Body of pancreas (tissue), 4 donors: ENCODE results near the gene PRCP.

Source experiments
- POLR2A ChIP-seq, 3 donors: fragments of 450-650 bp; IDR thresholded peaks; one replicate each; pipeline ENCODE4 v1.6.1; 2016; ENCODE audit warnings: antibody characterized with exemption in 3 of 3, mild to moderate bottlenecking in 2 of 3
- TF ChIP-seq, protein P1 (sequence below), 7 experiments: fragments of 450-650 bp in 4 of 7; fragments of 200-600 bp in 3 of 7; sonication (generic) in 3 of 7; IDR thresholded peaks; one replicate each; pipeline ENCODE4 v1.5.1; 2016 to 2019; ENCODE audit warnings: antibody characterized with exemption in 7 of 7

DNA sequence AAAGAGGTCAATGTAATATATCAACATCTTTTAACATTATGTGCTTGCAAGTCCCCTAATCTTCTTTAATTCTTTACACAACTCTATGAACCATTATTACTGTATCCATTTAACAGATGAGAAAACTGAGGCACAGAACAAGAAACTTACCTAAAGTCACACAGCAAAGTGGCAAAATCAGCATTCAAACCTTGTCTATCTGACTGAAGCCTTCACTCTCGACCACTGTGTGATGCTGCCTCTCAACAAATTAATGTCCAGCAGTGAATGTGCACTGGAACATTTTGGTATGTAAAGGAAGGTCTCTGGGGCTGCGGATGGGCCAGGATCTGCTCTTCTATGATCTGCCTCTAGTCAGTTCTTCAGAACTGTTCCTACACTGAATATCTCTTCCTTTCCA, 42.1 kb downstream of the PRCP start:
- TF ChIP-seq, protein P1, sequence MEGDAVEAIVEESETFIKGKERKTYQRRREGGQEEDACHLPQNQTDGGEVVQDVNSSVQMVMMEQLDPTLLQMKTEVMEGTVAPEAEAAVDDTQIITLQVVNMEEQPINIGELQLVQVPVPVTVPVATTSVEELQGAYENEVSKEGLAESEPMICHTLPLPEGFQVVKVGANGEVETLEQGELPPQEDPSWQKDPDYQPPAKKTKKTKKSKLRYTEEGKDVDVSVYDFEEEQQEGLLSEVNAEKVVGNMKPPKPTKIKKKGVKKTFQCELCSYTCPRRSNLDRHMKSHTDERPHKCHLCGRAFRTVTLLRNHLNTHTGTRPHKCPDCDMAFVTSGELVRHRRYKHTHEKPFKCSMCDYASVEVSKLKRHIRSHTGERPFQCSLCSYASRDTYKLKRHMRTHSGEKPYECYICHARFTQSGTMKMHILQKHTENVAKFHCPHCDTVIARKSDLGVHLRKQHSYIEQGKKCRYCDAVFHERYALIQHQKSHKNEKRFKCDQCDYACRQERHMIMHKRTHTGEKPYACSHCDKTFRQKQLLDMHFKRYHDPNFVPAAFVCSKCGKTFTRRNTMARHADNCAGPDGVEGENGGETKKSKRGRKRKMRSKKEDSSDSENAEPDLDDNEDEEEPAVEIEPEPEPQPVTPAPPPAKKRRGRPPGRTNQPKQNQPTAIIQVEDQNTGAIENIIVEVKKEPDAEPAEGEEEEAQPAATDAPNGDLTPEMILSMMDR (IDR thresholded peaks at IDR 0.05): no peak
- no peak for TF ChIP-seq POLR2A (IDR thresholded peaks at IDR 0.05)
